Panc1 (cell line): ENCODE measurements around the gene NWD2. TPM values are rescaled to one million over a fixed set of nuclear protein-coding genes. Genes with fewer than 3 reads are reported as not detected.

Source experiments
- ATAC-seq: fragments of 200-7000 bp; cut with Tn5 transposase; 2 replicates; pipeline ENCODE4 v1.9.1; 2020; ENCODE audit warnings: mild to moderate bottlenecking, moderate library complexity
- BruUV-seq: library from RNA; stranded (reverse); fragments of 400-500 nt; replicated peaks from 2 replicates; lab custom pipeline; 2021; lab: Mats Ljungman, UMichigan
- CTCF ChIA-PET: fragments of 300-600 bp; sonication (Branson Sonifier 250); formaldehyde crosslinking; loops from one replicate; lab custom pipeline; 2022; ENCODE audit warnings: antibody characterized with exemption; lab: Charles Lee
- POLR2A ChIA-PET: fragments of 300-600 bp; sonication (Branson Sonifier 250); formaldehyde crosslinking; loops from one replicate; lab custom pipeline; 2022; ENCODE audit warnings: antibody characterized with exemption; lab: Charles Lee
- DNase-seq: peaks from one replicate; pipeline ENCODE4 v3.0.0-alpha.2; 2010; ENCODE audit warnings: low read depth, low spot score
- H3K27ac ChIP-seq: 2 replicates; pipeline ENCODE4 v1.5.1; 2011; ENCODE audit warnings: mild to moderate bottlenecking, low read length, inconsistent platforms
- H3K27me3 ChIP-seq: fragments of 200-500 bp; sonication (Bioruptor generic); 2 replicates; pipeline ENCODE4 v1.6.0; 2014; ENCODE audit warnings: low read length, inconsistent platforms; ENCODE audit not compliant: control insufficient read depth, insufficient read depth
- H3K36me3 ChIP-seq: fragments of 200-500 bp; sonication (Bioruptor generic); 2 replicates; pipeline ENCODE4 v1.5.1; 2014; ENCODE audit warnings: inconsistent platforms, mild to moderate bottlenecking, low read length, moderate library complexity; ENCODE audit not compliant: control insufficient read depth, insufficient read depth
- H3K4me1 ChIP-seq: 2 replicates; pipeline ENCODE4 v1.5.1; 2011; ENCODE audit warnings: inconsistent platforms, mild to moderate bottlenecking, low read length, moderate library complexity; ENCODE audit not compliant: control insufficient read depth, insufficient read depth
- H3K4me3 ChIP-seq, 2 experiments: 2 replicates each; pipeline ENCODE4 v1.5.1; 2011 to 2012; ENCODE audit warnings: low read depth in 2 of 2, low read length in 2 of 2, mild to moderate bottlenecking in 2 of 2, inconsistent platforms in 1 of 2, moderate library complexity in 1 of 2
- H3K9me3 ChIP-seq: fragments of 200-500 bp; sonication (Bioruptor generic); 2 replicates; pipeline ENCODE4 v1.5.1; 2014; ENCODE audit warnings: low read depth, mild to moderate bottlenecking, inconsistent platforms, low read length, moderate library complexity; ENCODE audit not compliant: control insufficient read depth, insufficient read depth
- POLR2AphosphoS5 ChIP-seq: IDR thresholded peaks from 2 replicates; pipeline ENCODE4 v1.6.1; 2012; ENCODE audit warnings: mild to moderate bottlenecking, low read depth, low read length, moderate library complexity
- SIN3A ChIP-seq: IDR thresholded peaks from 2 replicates; pipeline ENCODE4 v1.6.1; 2012; ENCODE audit warnings: low read depth, mild to moderate bottlenecking, low read length, moderate library complexity, borderline replicate concordance; ENCODE audit not compliant: insufficient read depth
- TCF7L2 ChIP-seq: IDR thresholded peaks from 2 replicates; pipeline ENCODE4 v1.6.1; 2011; ENCODE audit warnings: mild to moderate bottlenecking, low read depth, low read length, inconsistent platforms
- in situ Hi-C: cut with HindIII; loops from 2 replicates; pipeline ENCODE4 v1.10.0; 2016; ENCODE audit warnings: low sequenced_read_pairs, low pct_unique_long_range_greater_than_20kb
- intact Hi-C: fragments of 100-400 bp; cut with micrococcal nuclease; formaldehyde crosslinking; loops from one replicate; pipeline ENCODE4 v1.10.0; 2022; ENCODE audit not compliant: unreplicated experiment
- total RNA-seq: library from RNA; stranded (reverse); gene quantifications from one replicate; pipeline ENCODE4 v1.2.1, GENCODE V29; 2021; ENCODE audit not compliant: unreplicated experiment
- TF ChIP-seq, protein P1 (sequence below), 2 experiments: IDR thresholded peaks; 2 replicates each; pipeline ENCODE4 v1.6.1; 2011 to 2012; ENCODE audit warnings: low read depth in 2 of 2, control low read depth in 1 of 2, low read length in 1 of 2, mild to moderate bottlenecking in 1 of 2, moderate library complexity in 1 of 2; ENCODE audit not compliant: insufficient read depth in 1 of 2
- TF ChIP-seq, protein P2 (sequence below): fragments of 450-650 bp; IDR thresholded peaks from 2 replicates; pipeline ENCODE4 v1.5.1; 2017; ENCODE audit warnings: mild to moderate bottlenecking

The NWD2 gene
- total RNA-seq, 1 experiment from 2014 or later = not detected

DNA sequence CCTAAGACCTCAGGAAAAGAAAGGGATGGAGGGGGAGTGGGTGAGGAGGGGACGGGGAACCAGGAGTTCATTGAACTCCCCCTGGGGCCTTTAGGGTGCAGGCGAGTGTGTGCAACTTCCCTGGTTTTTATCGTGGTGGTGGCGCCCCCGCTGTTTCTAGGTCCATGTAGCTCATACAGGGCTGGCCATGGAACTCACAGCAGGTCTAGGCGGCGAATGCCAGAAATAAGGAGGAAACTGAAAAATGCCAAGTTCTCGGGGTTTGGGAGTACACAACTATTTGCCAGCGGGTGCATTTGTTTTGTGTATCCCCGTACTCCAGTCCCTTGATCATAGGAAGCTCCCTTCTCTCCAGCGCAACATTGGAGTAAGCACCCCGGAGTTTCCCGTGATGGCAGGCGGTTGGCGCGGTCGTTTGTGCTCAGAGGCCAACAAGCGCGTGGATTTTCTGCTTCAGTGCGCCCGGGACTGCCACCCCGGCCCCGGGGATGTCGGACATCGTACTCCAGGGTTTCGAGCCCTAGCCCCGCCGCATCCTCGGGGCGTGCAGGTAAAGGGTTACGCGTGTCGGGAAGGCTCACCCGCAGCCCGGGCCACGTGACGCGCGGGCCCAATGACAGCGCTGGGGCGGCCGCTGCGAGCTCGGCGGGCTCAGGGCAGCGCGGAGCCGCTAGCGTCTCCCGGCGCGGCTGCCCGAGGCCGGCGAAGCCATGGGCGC lies 208.9 kb downstream of the NWD2 start:
- Histone ChIP-seq H3K9me3 (no peaks in the 10 kb centered on the region), H3K36me3 (no peaks in the 10 kb centered on the region), H3K27me3 (peaks cover 12% of the 10 kb centered on the region), H3K4me1 (no peaks in the 10 kb centered on the region), H3K4me3 (peak overlapping the region; percentile 39 to 60), H3K27ac (no peak overlapping the region)
- ATAC-seq (peak; percentile 95), DNase-seq (no peak)
- BruUV-seq = no TSS peak
- ChIA-PET POLR2A (no interaction called here), CTCF (interaction anchor here (0.7 to 1.0 kb wide), 3 partner anchors 75 to 346 kb away, joined by 3 to 5 read pairs (median 5); no protein-coding TSS in a partner anchor)
- in situ Hi-C loops (no loop called here), intact Hi-C loops (loop anchor here (1.0 to 10.0 kb wide), 3 partner anchors 116 to 581 kb away; no protein-coding TSS in a partner anchor)
- TF ChIP-seq SIN3A = no peak
- TF ChIP-seq, protein P1, sequence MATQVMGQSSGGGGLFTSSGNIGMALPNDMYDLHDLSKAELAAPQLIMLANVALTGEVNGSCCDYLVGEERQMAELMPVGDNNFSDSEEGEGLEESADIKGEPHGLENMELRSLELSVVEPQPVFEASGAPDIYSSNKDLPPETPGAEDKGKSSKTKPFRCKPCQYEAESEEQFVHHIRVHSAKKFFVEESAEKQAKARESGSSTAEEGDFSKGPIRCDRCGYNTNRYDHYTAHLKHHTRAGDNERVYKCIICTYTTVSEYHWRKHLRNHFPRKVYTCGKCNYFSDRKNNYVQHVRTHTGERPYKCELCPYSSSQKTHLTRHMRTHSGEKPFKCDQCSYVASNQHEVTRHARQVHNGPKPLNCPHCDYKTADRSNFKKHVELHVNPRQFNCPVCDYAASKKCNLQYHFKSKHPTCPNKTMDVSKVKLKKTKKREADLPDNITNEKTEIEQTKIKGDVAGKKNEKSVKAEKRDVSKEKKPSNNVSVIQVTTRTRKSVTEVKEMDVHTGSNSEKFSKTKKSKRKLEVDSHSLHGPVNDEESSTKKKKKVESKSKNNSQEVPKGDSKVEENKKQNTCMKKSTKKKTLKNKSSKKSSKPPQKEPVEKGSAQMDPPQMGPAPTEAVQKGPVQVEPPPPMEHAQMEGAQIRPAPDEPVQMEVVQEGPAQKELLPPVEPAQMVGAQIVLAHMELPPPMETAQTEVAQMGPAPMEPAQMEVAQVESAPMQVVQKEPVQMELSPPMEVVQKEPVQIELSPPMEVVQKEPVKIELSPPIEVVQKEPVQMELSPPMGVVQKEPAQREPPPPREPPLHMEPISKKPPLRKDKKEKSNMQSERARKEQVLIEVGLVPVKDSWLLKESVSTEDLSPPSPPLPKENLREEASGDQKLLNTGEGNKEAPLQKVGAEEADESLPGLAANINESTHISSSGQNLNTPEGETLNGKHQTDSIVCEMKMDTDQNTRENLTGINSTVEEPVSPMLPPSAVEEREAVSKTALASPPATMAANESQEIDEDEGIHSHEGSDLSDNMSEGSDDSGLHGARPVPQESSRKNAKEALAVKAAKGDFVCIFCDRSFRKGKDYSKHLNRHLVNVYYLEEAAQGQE (IDR thresholded peaks at IDR 0.05; ENCODE audit: insufficient read depth in 1 of 2, low read depth in 2 of 2, low read length in 1 of 2) = no peak
- TF ChIP-seq, protein P2, sequence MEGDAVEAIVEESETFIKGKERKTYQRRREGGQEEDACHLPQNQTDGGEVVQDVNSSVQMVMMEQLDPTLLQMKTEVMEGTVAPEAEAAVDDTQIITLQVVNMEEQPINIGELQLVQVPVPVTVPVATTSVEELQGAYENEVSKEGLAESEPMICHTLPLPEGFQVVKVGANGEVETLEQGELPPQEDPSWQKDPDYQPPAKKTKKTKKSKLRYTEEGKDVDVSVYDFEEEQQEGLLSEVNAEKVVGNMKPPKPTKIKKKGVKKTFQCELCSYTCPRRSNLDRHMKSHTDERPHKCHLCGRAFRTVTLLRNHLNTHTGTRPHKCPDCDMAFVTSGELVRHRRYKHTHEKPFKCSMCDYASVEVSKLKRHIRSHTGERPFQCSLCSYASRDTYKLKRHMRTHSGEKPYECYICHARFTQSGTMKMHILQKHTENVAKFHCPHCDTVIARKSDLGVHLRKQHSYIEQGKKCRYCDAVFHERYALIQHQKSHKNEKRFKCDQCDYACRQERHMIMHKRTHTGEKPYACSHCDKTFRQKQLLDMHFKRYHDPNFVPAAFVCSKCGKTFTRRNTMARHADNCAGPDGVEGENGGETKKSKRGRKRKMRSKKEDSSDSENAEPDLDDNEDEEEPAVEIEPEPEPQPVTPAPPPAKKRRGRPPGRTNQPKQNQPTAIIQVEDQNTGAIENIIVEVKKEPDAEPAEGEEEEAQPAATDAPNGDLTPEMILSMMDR = peak; percentile 45
- TF ChIP-seq TCF7L2 = no peak

DNA sequence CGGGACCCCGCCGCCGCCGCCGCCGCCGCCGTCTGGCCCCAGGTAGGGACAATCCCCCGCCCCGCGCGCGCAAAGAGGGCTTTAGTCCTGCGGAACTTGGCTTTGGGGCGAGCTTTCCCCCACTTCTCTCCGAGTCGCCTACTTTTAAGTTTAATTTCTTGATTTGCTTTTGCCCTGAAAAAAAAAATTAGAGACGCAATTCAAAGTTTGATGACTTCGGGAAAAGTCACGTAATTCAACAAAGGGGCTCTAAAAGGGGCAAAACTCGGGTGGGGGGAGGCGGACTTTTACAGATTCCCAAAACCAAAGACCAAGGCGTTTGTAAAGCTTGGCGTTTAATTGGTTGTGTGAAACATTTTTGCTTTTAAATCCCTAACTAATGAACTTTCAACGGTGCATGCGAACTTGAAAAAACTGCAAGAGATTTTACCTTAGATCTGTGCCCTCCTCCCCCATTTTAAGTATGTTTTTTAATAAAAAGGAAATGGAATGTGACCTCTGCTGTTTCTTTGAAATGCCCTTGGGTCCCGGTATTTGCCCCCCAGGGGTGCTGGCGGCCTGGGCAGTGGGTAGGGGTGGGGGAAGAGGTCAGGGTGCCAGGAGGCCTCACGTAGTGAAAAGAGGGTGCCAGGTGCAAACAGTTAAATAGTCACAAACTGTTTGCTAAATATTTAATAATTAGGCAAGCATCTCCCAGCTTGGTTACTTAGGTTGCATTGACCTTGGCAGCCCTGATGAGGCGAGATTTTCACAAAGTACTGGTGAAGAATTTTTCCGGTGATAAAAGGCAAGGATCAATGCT lies 209.7 kb downstream of the NWD2 start:
- POLR2A ChIA-PET = no interaction called here
- peaks cover 12% of the 10 kb centered on the region for H3K27me3 ChIP-seq
- H3K4me3 ChIP-seq = peak overlapping the region; percentile 39 to 40; a peak in 3 of 4 replicates
- intact Hi-C loops (loop anchor here (1.0 to 10.0 kb wide), 3 partner anchors 115 to 581 kb away; no protein-coding TSS in a partner anchor), in situ Hi-C loops (no loop called here)
- BruUV-seq = no TSS peak
- no peaks in the 10 kb centered on the region for H3K9me3 ChIP-seq
- no peak overlapping the region for H3K27ac ChIP-seq
- DNase-seq (no peak), ATAC-seq (no peak)
- no peaks in the 10 kb centered on the region for H3K36me3 ChIP-seq
- CTCF ChIA-PET = interaction anchor here (0.7 to 1.0 kb wide), 2 partner anchors 74 to 346 kb away, joined by 3 to 5 read pairs; no protein-coding TSS in a partner anchor
- H3K4me1 ChIP-seq = no peaks in the 10 kb centered on the region
- no peak for TF ChIP-seq SIN3A
- TF ChIP-seq, protein P1 (IDR thresholded peaks at IDR 0.05; ENCODE audit: insufficient read depth in 1 of 2, low read depth in 2 of 2, low read length in 1 of 2) = no peak
- no peak for TF ChIP-seq POLR2AphosphoS5
- TF ChIP-seq, protein P2 = no peak
- no peak for TF ChIP-seq TCF7L2
